K562 (cell line): Measurements from ENCODE around the gene SCMH1. TPM values are rescaled to one million over a fixed set of nuclear protein-coding genes. Genes with fewer than 3 reads are reported as not detected.

ENCODE experiments used
- ATAC-seq: fragments of 200-7000 bp; cut with Tn5 transposase; 3 replicates; pipeline ENCODE4 v1.9.1; 2020; ENCODE audit warnings: moderate library complexity
- BruUV-seq: library from RNA; stranded (reverse); fragments of 400-500 nt; replicated peaks from 2 replicates; lab custom pipeline; 2021; lab: Mats Ljungman, UMichigan
- CTCF ChIA-PET: fragments of 300-600 bp; formaldehyde crosslinking; extraction: SDS; loops from one replicate; lab custom pipeline; 2021; ENCODE audit warnings: low intra/inter-chr PET ratio; lab: Yijun Ruan, JAX
- POLR2A ChIA-PET: fragments of 300-600, 350-650 bp; sonication (Branson Sonifier 250); formaldehyde crosslinking; extraction: SDS; loops from one replicate; lab custom pipeline; 2021; ENCODE audit warnings: antibody characterized with exemption, inconsistent platforms; lab: Yijun Ruan, JAX
- DNase-seq, 4 experiments: peaks; one replicate each; pipeline versions ENCODE4 v3.0.0 to v3.0.0-alpha.2; 2011 to 2018; ENCODE audit warnings: low spot score in 3 of 4, mixed read lengths in 3 of 4; ENCODE audit errors: extremely low read depth in 1 of 4
- FAIRE-seq: peaks from 2 replicates; lab custom pipeline; 2011; peaks lifted over from hg19 to GRCh38; lab: Jason Lieb, UNC
- H2AFZ ChIP-seq: 2 replicates; pipeline ENCODE4 v1.6.0; 2011; ENCODE audit warnings: low read depth, low read length, control low read depth, inconsistent platforms
- H3K27ac ChIP-seq: fragments of 200-600 bp; 3 replicates; pipeline ENCODE4 v1.8.0; 2011; ENCODE audit warnings: low read depth, mild to moderate bottlenecking, control low read depth, inconsistent platforms, low read length, moderate library complexity, mixed read lengths; ENCODE audit errors: extremely low read depth
- H3K27me3 ChIP-seq, 2 experiments: fragments of 300-600 bp in 1 of 2; 2 replicates in 1 of 2; 3 replicates in 1 of 2; pipeline versions ENCODE4 v1.6.0 to v1.8.0; 2011; ENCODE audit warnings: inconsistent platforms in 2 of 2, low read length in 2 of 2, mild to moderate bottlenecking in 1 of 2, mixed read lengths in 1 of 2, moderate library complexity in 1 of 2; ENCODE audit not compliant: control insufficient read depth in 2 of 2, insufficient read depth in 2 of 2
- H3K36me3 ChIP-seq: fragments of 300-600 bp; 3 replicates; pipeline ENCODE4 v1.8.0; 2011; ENCODE audit warnings: mild to moderate bottlenecking, low read length, inconsistent platforms; ENCODE audit not compliant: control insufficient read depth, insufficient read depth
- H3K4me1 ChIP-seq, 2 experiments: fragments of 200-600 bp in 1 of 2; replicated peaks in 1 of 2; 2 replicates in 1 of 2; 3 replicates in 1 of 2; pipeline versions ENCODE4 v1.5.1 to v1.8.0; 2011; ENCODE audit warnings: inconsistent platforms in 2 of 2, low read length in 2 of 2, mild to moderate bottlenecking in 1 of 2, mixed read lengths in 1 of 2, moderate library complexity in 1 of 2; ENCODE audit not compliant: control insufficient read depth in 2 of 2, insufficient read depth in 2 of 2
- H3K4me2 ChIP-seq: 2 replicates; pipeline ENCODE4 v1.6.1; 2011; ENCODE audit warnings: low read length, control low read depth, inconsistent platforms, mixed read lengths; ENCODE audit not compliant: insufficient read depth
- H3K4me3 ChIP-seq: fragments of 200-600 bp; sonication (generic), shearing (Covaris generic); 2 replicates; pipeline ENCODE4 v1.5.1; 2016; ENCODE audit warnings: control low read depth, inconsistent platforms
- H3K79me2 ChIP-seq: fragments of 200-600 bp; 3 replicates; pipeline ENCODE4 v1.8.0; 2011; ENCODE audit warnings: low read length, inconsistent platforms; ENCODE audit not compliant: control insufficient read depth, insufficient read depth
- H3K9ac ChIP-seq, 2 experiments: 2 replicates each; pipeline versions ENCODE4 v1.6.0 to v1.6.1; 2011; ENCODE audit warnings: low read depth in 2 of 2, low read length in 2 of 2, control low read depth in 1 of 2, inconsistent platforms in 1 of 2, mild to moderate bottlenecking in 1 of 2, mixed read lengths in 1 of 2; ENCODE audit not compliant: insufficient read depth in 1 of 2
- H3K9me1 ChIP-seq: one replicate; pipeline ENCODE4 v1.6.0; 2011; ENCODE audit warnings: inconsistent platforms, mild to moderate bottlenecking, low read length, moderate library complexity; ENCODE audit not compliant: control insufficient read depth, insufficient read depth
- H3K9me3 ChIP-seq: replicated peaks from 2 replicates; pipeline ENCODE4 v1.5.1; 2011; ENCODE audit warnings: low read depth, low read length, inconsistent platforms; ENCODE audit not compliant: control insufficient read depth, insufficient read depth
- H4K20me1 ChIP-seq: replicated peaks from 2 replicates; pipeline ENCODE4 v1.6.1; 2011; ENCODE audit warnings: low read length, inconsistent platforms, mixed read lengths; ENCODE audit not compliant: control insufficient read depth, insufficient read depth
- CEBPB ChIP-seq: fragments of 450-650 bp; IDR thresholded peaks from 2 replicates; pipeline ENCODE4 v1.6.1; 2016; ENCODE audit warnings: missing genetic modification characterization, missing compliant biosample characterization
- ETV6 ChIP-seq, 3 experiments: fragments of 150-350 bp in 1 of 3; sonication (generic) in 1 of 3; formaldehyde crosslinking in 1 of 3; IDR thresholded peaks; 2 replicates each; pipeline versions ENCODE4 v1.6.1 to v1.8.0; 2014 to 2022; ENCODE audit warnings: borderline replicate concordance in 2 of 3, low read depth in 2 of 3, antibody characterized with exemption in 1 of 3, low read length in 1 of 3, mild to moderate bottlenecking in 1 of 3, missing genetic modification reagents in 1 of 3
- EWSR1 ChIP-seq: fragments of 450-650 bp; IDR thresholded peaks from 2 replicates; pipeline ENCODE4 v1.6.1; 2018; ENCODE audit warnings: borderline replicate concordance, mild to moderate bottlenecking, low read depth, moderate library complexity; ENCODE audit not compliant: partially characterized antibody
- HIVEP1 ChIP-seq: fragments of 250-450 bp; sonication (Bioruptor Pico); IDR thresholded peaks from 2 replicates; pipeline ENCODE4 v1.4.0; 2020; ENCODE audit warnings: mild to moderate bottlenecking
- MCM2 ChIP-seq: fragments of 450-650 bp; IDR thresholded peaks from 2 replicates; pipeline ENCODE4 v1.6.1; 2017; ENCODE audit warnings: low read depth, mild to moderate bottlenecking
- MCM7 ChIP-seq, 2 experiments: fragments of 450-650 bp; IDR thresholded peaks; 2 replicates each; pipeline ENCODE4 v1.6.1; 2016 to 2018
- MTA2 ChIP-seq: fragments of 450-650 bp; IDR thresholded peaks from 2 replicates; pipeline ENCODE4 v1.6.1; 2016; ENCODE audit warnings: low read depth
- NELFE ChIP-seq: IDR thresholded peaks from 2 replicates; pipeline ENCODE4 v1.6.1; 2011; ENCODE audit warnings: mild to moderate bottlenecking; ENCODE audit not compliant: insufficient read depth, insufficient read length
- NR2F6 ChIP-seq: fragments of 450-650 bp; formaldehyde crosslinking; IDR thresholded peaks from 2 replicates; pipeline ENCODE4 v1.4.0; 2020; ENCODE audit warnings: mild to moderate bottlenecking
- SAFB2 ChIP-seq: fragments of 200-400 bp; formaldehyde crosslinking; IDR thresholded peaks from 2 replicates; pipeline ENCODE4 v1.6.1; 2018; ENCODE audit warnings: borderline replicate concordance, low read length, low read depth, moderate library complexity; ENCODE audit not compliant: severe bottlenecking
- U2AF1 ChIP-seq: fragments of 200-400 bp; formaldehyde crosslinking; optimal IDR thresholded peaks from 2 replicates; pipeline ENCODE3; 2017; ENCODE audit warnings: mild to moderate bottlenecking, low read depth, low read length, moderate library complexity
- ZKSCAN8 ChIP-seq: fragments of 200-800 bp; sonication (Bioruptor generic); IDR thresholded peaks from 2 replicates; pipeline ENCODE4 v1.6.1; 2016; ENCODE audit warnings: missing genetic modification characterization, missing compliant biosample characterization
- ZNF23 ChIP-seq: fragments of 250-450 bp; sonication (Bioruptor Pico); IDR thresholded peaks from 2 replicates; pipeline ENCODE4 v1.4.0; 2020; ENCODE audit warnings: mild to moderate bottlenecking
- WGBS: fragments of 100-300 bp; shearing (Covaris generic); methylation state at CpG from one replicate; pipeline ENCODE4 v1.1.6; 2016; ENCODE audit warnings: low coverage, mixed read lengths; ENCODE audit not compliant: insufficient coverage; ENCODE audit errors: missing lambda C conversion rate; 5-methylcytosine and 5-hydroxymethylcytosine counted together
- in situ Hi-C: fragments of 300-500 bp; cut with MboI; formaldehyde crosslinking; loops from 4 replicates; pipeline ENCODE4 v1.15.0; 2018; ENCODE audit warnings: inconsistent platforms, mixed read lengths
- intact Hi-C: fragments of 100-400 bp; cut with micrococcal nuclease; formaldehyde crosslinking; loops from 2 replicates; pipeline ENCODE4 v1.14.2; 2022
- polyA plus RNA-seq, 8 experiments: library from polyadenylated mRNA; depleted of rRNA in 4 of 8; stranded (reverse) in 5 of 8; unstranded in 3 of 8; fragments of >200 nt; fragmentation: Nextera tagmentation in 2 of 8; fragmentation: Illumina TruSeq in 1 of 8; extraction: Ambion mirVana in 2 of 8; extraction: Trizol in 1 of 8; gene quantifications; 2 replicates each; pipeline versions ENCODE4 v1.2.1 to v1.2.3, GENCODE V29; 2011 to 2014; ENCODE audit warnings: inconsistent platforms in 1 of 8, missing spikeins in 1 of 8
- total RNA-seq, 7 experiments: library from RNA; depleted of rRNA in 6 of 7; stranded (reverse); fragments of >200 nt in 6 of 7; fragmentation: Illumina TruSeq in 2 of 7; extraction: Trizol in 2 of 7; gene quantifications; 2 replicates each; pipeline versions ENCODE4 v1.2.1 to v1.2.3, GENCODE V29; 2011 to 2021; ENCODE audit warnings: low replicate concordance in 1 of 7
- TF ChIP-seq, protein P1 (sequence below): fragments of 450-650 bp; IDR thresholded peaks from 2 replicates; pipeline ENCODE4 v1.6.1; 2016; ENCODE audit warnings: low read depth

Gene SCMH1
- total and polyA plus RNA-seq, 9 of the 15 experiments (the other 6 are each of a cell fraction or from before 2014, with no cell fraction given), result 8.5 to 37.0 (median 26.8) TPM

DNA sequence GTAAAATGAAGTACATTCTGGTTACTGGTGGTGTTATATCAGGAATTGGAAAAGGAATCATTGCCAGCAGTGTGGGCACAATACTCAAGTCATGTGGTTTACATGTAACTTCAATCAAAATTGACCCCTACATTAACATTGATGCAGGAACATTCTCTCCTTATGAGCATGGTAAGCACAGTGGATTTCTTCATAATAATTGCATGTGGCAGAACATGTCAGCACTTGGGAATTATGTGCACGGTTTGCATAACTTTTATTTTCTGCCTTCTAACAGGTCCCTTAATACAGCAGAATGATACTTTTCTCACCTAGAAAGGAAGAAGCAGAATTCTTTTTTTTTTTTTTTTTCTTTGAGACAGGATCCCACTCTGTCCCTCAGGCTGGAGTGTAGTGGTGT is 258.8 kb downstream of the SCMH1 start:
- Histone ChIP-seq H3K27me3 (no peaks in the 10 kb centered on the region), H3K4me2 (no peak overlapping the region), H3K9me3 (no peaks in the 10 kb centered on the region), H3K9ac (no peak overlapping the region), H3K4me1 (peaks cover 23 to 34% of the 10 kb centered on the region in 2 experiments), H3K79me2 (peaks cover 55% of the 10 kb centered on the region), H3K9me1 (peaks cover 4% of the 10 kb centered on the region), H3K4me3 (no peak overlapping the region), H3K27ac (no peak overlapping the region), H3K36me3 (peaks cover 75% of the 10 kb centered on the region), H2AFZ (no peak overlapping the region), H4K20me1 (peaks cover 11% of the 10 kb centered on the region)
- in situ Hi-C loops, result no loop called here
- no TSS peak for BruUV-seq
- no peak for FAIRE-seq
- CTCF ChIA-PET, result no interaction called here
- 88% methylated on average over 1 of the region's 1 CpG for WGBS
- ATAC-seq, result no peak
- no peak for DNase-seq
- POLR2A ChIA-PET, result interaction anchor here (3.2 kb wide), 1 partner anchor 20 kb away, joined by 19 read pairs; no protein-coding TSS in a partner anchor
- intact Hi-C loops, result no loop called here
- TF ChIP-seq CEBPB (no peak), U2AF1 (no peak), MCM7 (IDR thresholded peaks at IDR 0.05) (no peak), HIVEP1 (CRISPR knock-in tag) (no peak), NR2F6 (CRISPR knock-in tag) (no peak), EWSR1 (no peak), ZKSCAN8 (no peak), NELFE (no peak), ZNF23 (CRISPR knock-in tag) (no peak), MCM2 (no peak), SAFB2 (no peak), ETV6 (IDR thresholded peaks at IDR 0.05; ENCODE audit: borderline replicate concordance in 1 of 2, low read depth in 2 of 2, low read length in 1 of 2) (no peak), ETV6 (CRISPR knock-in tag; IDR thresholded peaks at IDR 0.05; ENCODE audit: borderline replicate concordance) (no peak), MTA2 (no peak)
- TF ChIP-seq, protein P1, sequence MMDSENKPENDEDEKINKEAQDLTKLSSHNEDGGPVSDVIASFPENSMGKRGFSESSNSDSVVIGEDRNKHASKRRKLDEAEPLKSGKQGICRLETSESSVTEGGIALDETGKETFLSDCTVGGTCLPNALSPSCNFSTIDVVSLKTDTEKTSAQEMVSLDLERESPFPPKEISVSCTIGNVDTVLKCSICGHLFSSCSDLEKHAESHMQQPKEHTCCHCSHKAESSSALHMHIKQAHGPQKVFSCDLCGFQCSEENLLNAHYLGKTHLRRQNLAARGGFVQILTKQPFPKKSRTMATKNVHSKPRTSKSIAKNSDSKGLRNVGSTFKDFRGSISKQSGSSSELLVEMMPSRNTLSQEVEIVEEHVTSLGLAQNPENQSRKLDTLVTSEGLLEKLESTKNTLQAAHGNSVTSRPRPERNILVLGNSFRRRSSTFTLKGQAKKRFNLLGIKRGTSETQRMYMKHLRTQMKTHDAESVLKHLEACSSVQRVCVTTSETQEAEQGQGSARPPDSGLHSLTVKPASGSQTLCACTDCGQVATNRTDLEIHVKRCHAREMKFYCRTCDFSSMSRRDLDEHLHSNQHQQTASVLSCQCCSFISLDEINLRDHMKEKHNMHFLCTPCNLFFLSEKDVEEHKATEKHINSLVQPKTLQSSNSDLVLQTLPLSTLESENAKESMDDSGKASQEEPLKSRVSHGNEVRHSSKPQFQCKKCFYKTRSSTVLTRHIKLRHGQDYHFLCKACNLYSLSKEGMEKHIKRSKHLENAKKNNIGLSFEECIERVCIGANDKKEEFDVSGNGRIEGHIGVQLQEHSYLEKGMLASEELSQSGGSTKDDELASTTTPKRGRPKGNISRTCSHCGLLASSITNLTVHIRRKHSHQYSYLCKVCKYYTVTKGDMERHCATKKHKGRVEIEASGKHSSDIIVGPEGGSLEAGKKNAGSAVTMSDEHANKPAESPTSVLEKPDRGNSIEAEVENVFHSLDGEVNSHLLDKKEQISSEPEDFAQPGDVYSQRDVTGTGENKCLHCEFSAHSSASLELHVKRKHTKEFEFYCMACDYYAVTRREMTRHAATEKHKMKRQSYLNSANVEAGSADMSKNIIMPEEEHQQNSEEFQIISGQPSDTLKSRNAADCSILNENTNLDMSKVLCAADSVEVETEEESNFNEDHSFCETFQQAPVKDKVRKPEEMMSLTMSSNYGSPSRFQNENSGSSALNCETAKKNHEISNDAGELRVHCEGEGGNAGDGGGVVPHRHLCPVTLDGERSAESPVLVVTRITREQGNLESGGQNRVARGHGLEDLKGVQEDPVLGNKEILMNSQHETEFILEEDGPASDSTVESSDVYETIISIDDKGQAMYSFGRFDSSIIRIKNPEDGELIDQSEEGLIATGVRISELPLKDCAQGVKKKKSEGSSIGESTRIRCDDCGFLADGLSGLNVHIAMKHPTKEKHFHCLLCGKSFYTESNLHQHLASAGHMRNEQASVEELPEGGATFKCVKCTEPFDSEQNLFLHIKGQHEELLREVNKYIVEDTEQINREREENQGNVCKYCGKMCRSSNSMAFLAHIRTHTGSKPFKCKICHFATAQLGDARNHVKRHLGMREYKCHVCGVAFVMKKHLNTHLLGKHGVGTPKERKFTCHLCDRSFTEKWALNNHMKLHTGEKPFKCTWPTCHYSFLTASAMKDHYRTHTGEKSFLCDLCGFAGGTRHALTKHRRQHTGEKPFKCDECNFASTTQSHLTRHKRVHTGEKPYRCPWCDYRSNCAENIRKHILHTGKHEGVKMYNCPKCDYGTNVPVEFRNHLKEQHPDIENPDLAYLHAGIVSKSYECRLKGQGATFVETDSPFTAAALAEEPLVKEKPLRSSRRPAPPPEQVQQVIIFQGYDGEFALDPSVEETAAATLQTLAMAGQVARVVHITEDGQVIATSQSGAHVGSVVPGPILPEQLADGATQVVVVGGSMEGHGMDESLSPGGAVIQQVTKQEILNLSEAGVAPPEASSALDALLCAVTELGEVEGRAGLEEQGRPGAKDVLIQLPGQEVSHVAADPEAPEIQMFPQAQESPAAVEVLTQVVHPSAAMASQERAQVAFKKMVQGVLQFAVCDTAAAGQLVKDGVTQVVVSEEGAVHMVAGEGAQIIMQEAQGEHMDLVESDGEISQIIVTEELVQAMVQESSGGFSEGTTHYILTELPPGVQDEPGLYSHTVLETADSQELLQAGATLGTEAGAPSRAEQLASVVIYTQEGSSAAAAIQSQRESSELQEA, result no peak
